Measurements from ENCODE around the gene KCNQ4.

DNA sequence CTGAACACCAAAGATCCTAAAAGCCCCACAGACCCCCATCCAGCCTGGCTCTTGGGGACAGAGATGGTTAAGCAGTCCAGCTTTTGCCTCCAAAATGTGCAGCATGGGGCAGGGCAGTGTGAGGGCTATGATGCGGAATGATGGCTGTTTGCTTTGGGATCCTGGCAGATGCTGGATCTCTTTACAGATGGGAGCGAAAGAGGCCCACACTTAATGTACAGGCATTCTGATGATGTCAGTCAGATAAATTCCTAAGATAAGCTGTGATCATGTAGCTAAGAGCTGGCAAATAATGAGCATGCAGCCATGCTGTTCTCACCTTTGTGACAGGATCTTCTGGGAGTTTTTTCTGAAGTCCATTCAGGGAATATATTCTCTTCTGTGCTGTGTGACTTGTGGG is 17.6 kb upstream of the KCNQ4 start:
- TF ChIP-seq EZH2 (IDR thresholded peaks at IDR 0.05; ENCODE audit: low read depth, unreplicated experiment) (no peak), POLR2AphosphoS5 (IDR thresholded peaks at IDR 0.05; ENCODE audit: low read depth) (no peak), JUNB (IDR thresholded peaks at IDR 0.05; ENCODE audit: unreplicated experiment) (no peak), EZH2phosphoT487 (IDR thresholded peaks at IDR 0.05; ENCODE audit: unreplicated experiment) (no peak), CREB1 (CRISPR knock-in tag; IDR thresholded peaks at IDR 0.05; ENCODE audit: low read depth) (no peak), NANOG (IDR thresholded peaks at IDR 0.05; ENCODE audit: borderline replicate concordance) (no peak), ZNF114 (CRISPR knock-in tag; IDR thresholded peaks at IDR 0.05) (no peak), STAT1 (IDR thresholded peaks at IDR 0.05; ENCODE audit: unreplicated experiment) (no peak), ZNF331 (CRISPR knock-in tag; IDR thresholded peaks at IDR 0.05; ENCODE audit: low read depth) (no peak)
- TF ChIP-seq, protein P1, sequence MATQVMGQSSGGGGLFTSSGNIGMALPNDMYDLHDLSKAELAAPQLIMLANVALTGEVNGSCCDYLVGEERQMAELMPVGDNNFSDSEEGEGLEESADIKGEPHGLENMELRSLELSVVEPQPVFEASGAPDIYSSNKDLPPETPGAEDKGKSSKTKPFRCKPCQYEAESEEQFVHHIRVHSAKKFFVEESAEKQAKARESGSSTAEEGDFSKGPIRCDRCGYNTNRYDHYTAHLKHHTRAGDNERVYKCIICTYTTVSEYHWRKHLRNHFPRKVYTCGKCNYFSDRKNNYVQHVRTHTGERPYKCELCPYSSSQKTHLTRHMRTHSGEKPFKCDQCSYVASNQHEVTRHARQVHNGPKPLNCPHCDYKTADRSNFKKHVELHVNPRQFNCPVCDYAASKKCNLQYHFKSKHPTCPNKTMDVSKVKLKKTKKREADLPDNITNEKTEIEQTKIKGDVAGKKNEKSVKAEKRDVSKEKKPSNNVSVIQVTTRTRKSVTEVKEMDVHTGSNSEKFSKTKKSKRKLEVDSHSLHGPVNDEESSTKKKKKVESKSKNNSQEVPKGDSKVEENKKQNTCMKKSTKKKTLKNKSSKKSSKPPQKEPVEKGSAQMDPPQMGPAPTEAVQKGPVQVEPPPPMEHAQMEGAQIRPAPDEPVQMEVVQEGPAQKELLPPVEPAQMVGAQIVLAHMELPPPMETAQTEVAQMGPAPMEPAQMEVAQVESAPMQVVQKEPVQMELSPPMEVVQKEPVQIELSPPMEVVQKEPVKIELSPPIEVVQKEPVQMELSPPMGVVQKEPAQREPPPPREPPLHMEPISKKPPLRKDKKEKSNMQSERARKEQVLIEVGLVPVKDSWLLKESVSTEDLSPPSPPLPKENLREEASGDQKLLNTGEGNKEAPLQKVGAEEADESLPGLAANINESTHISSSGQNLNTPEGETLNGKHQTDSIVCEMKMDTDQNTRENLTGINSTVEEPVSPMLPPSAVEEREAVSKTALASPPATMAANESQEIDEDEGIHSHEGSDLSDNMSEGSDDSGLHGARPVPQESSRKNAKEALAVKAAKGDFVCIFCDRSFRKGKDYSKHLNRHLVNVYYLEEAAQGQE (IDR thresholded peaks at IDR 0.05; ENCODE audit: unreplicated experiment), result no peak
- TF ChIP-seq, protein P2, sequence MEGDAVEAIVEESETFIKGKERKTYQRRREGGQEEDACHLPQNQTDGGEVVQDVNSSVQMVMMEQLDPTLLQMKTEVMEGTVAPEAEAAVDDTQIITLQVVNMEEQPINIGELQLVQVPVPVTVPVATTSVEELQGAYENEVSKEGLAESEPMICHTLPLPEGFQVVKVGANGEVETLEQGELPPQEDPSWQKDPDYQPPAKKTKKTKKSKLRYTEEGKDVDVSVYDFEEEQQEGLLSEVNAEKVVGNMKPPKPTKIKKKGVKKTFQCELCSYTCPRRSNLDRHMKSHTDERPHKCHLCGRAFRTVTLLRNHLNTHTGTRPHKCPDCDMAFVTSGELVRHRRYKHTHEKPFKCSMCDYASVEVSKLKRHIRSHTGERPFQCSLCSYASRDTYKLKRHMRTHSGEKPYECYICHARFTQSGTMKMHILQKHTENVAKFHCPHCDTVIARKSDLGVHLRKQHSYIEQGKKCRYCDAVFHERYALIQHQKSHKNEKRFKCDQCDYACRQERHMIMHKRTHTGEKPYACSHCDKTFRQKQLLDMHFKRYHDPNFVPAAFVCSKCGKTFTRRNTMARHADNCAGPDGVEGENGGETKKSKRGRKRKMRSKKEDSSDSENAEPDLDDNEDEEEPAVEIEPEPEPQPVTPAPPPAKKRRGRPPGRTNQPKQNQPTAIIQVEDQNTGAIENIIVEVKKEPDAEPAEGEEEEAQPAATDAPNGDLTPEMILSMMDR (conservative IDR thresholded peaks at IDR 0.05; ENCODE audit: low read depth in 2 of 2), result no peak
- TF ChIP-seq, protein P3, sequence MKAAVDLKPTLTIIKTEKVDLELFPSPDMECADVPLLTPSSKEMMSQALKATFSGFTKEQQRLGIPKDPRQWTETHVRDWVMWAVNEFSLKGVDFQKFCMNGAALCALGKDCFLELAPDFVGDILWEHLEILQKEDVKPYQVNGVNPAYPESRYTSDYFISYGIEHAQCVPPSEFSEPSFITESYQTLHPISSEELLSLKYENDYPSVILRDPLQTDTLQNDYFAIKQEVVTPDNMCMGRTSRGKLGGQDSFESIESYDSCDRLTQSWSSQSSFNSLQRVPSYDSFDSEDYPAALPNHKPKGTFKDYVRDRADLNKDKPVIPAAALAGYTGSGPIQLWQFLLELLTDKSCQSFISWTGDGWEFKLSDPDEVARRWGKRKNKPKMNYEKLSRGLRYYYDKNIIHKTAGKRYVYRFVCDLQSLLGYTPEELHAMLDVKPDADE (IDR thresholded peaks at IDR 0.05), result no peak
- TF ChIP-seq, protein P4, sequence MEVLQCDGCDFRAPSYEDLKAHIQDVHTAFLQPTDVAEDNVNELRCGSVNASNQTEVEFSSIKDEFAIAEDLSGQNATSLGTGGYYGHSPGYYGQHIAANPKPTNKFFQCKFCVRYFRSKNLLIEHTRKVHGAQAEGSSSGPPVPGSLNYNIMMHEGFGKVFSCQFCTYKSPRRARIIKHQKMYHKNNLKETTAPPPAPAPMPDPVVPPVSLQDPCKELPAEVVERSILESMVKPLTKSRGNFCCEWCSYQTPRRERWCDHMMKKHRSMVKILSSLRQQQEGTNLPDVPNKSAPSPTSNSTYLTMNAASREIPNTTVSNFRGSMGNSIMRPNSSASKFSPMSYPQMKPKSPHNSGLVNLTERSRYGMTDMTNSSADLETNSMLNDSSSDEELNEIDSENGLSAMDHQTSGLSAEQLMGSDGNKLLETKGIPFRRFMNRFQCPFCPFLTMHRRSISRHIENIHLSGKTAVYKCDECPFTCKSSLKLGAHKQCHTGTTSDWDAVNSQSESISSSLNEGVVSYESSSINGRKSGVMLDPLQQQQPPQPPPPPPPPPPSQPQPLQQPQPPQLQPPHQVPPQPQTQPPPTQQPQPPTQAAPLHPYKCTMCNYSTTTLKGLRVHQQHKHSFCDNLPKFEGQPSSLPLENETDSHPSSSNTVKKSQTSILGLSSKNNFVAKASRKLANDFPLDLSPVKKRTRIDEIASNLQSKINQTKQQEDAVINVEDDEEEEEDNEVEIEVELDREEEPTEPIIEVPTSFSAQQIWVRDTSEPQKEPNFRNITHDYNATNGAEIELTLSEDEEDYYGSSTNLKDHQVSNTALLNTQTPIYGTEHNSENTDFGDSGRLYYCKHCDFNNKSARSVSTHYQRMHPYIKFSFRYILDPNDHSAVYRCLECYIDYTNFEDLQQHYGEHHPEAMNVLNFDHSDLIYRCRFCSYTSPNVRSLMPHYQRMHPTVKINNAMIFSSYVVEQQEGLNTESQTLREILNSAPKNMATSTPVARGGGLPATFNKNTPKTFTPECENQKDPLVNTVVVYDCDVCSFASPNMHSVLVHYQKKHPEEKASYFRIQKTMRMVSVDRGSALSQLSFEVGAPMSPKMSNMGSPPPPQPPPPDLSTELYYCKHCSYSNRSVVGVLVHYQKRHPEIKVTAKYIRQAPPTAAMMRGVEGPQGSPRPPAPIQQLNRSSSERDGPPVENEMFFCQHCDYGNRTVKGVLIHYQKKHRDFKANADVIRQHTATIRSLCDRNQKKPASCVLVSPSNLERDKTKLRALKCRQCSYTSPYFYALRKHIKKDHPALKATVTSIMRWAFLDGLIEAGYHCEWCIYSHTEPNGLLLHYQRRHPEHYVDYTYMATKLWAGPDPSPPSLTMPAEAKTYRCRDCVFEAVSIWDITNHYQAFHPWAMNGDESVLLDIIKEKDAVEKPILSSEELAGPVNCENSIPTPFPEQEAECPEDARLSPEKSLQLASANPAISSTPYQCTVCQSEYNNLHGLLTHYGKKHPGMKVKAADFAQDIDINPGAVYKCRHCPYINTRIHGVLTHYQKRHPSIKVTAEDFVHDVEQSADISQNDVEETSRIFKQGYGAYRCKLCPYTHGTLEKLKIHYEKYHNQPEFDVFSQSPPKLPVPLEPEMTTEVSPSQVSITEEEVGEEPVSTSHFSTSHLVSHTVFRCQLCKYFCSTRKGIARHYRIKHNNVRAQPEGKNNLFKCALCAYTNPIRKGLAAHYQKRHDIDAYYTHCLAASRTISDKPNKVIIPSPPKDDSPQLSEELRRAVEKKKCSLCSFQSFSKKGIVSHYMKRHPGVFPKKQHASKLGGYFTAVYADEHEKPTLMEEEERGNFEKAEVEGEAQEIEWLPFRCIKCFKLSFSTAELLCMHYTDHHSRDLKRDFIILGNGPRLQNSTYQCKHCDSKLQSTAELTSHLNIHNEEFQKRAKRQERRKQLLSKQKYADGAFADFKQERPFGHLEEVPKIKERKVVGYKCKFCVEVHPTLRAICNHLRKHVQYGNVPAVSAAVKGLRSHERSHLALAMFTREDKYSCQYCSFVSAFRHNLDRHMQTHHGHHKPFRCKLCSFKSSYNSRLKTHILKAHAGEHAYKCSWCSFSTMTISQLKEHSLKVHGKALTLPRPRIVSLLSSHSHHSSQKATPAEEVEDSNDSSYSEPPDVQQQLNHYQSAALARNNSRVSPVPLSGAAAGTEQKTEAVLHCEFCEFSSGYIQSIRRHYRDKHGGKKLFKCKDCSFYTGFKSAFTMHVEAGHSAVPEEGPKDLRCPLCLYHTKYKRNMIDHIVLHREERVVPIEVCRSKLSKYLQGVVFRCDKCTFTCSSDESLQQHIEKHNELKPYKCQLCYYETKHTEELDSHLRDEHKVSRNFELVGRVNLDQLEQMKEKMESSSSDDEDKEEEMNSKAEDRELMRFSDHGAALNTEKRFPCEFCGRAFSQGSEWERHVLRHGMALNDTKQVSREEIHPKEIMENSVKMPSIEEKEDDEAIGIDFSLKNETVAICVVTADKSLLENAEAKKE (CRISPR knock-in tag; IDR thresholded peaks at IDR 0.05), result no peak

Data from GM23338 (cell line).